Kidney epithelial cell (primary cell): ENCODE data around the gene IQCE. TPM values are rescaled to one million over a fixed set of nuclear protein-coding genes. Genes with fewer than 3 reads are reported as not detected.
"Not testable (repeated sequence)": the region's sequence is repeated elsewhere in the genome, so short reads cannot be mapped to it uniquely, and the experiment has no call there.

Experiments
- DNase-seq: peaks from one replicate; pipeline ENCODE4 v3.0.0-alpha.2; 2010; ENCODE audit warnings: low read depth
- H3K27me3 ChIP-seq: 2 replicates; pipeline ENCODE4 v1.6.0; 2011; ENCODE audit warnings: low read length; ENCODE audit not compliant: control insufficient read depth, insufficient read depth
- H3K36me3 ChIP-seq: 2 replicates; pipeline ENCODE4 v1.5.1; 2011; ENCODE audit warnings: low read length; ENCODE audit not compliant: control insufficient read depth, insufficient read depth
- H3K4me3 ChIP-seq: 2 replicates; pipeline ENCODE4 v1.5.1; 2011; ENCODE audit warnings: low read depth, mild to moderate bottlenecking, control low read depth, low read length
- CTCF ChIP-seq: IDR thresholded peaks from 2 replicates; pipeline ENCODE4 v1.5.1; 2011; ENCODE audit warnings: mild to moderate bottlenecking, moderate library complexity, low read length, control low read depth, inconsistent platforms; ENCODE audit not compliant: insufficient read depth, poor library complexity, severe bottlenecking
- total RNA-seq: library from RNA; depleted of rRNA; stranded (reverse); fragments of >200 nt; gene quantifications from 2 replicates; pipeline ENCODE4 v1.2.3, GENCODE V29; 2015

IQCE gene
- total RNA-seq, 1 donor from 2014 or later, result 18.0 TPM

GRCh38 chr7:2607923-2608904 lies 49.4 kb downstream of the IQCE start:
- H3K36me3 ChIP-seq, result no peaks in the 10 kb centered on the region
- no peak for DNase-seq
- no peak overlapping the region for H3K4me3 ChIP-seq
- no peaks in the 10 kb centered on the region for H3K27me3 ChIP-seq
- no peak for TF ChIP-seq CTCF

GRCh38 chr7:2608921-2609411 lies 50.2 kb downstream of the IQCE start:
- H3K36me3 ChIP-seq, result no peaks in the 10 kb centered on the region
- TF ChIP-seq CTCF, result peak; percentile 46
- H3K27me3 ChIP-seq, result no peaks in the 10 kb centered on the region
- no peak for DNase-seq
- no peak overlapping the region for H3K4me3 ChIP-seq

GRCh38 chr7:2609646-2610045 lies 50.9 kb downstream of the IQCE start:
- H3K27me3 ChIP-seq, DNase-seq, H3K4me3 ChIP-seq, H3K36me3 ChIP-seq: not testable (repeated sequence)

GRCh38 chr7:2610466-2610865 lies 51.7 kb downstream of the IQCE start:
- no peak overlapping the region for H3K4me3 ChIP-seq
- no peaks in the 10 kb centered on the region for H3K36me3 ChIP-seq
- TF ChIP-seq CTCF, result no peak
- no peaks in the 10 kb centered on the region for H3K27me3 ChIP-seq
- DNase-seq, result no peak

- H3K27me3 ChIP-seq, result no peaks in the 10 kb centered on the region
- no peak for DNase-seq
- no peak overlapping the region for H3K4me3 ChIP-seq
- no peak for TF ChIP-seq CTCF
- no peaks in the 10 kb centered on the region for H3K36me3 ChIP-seq
Measured at GRCh38 chr7:2610898-2611297, 52.1 kb downstream of the IQCE start.

GRCh38 chr7:2611401-2611800 lies 52.6 kb downstream of the IQCE start:
- no peak for DNase-seq
- Histone ChIP-seq H3K4me3 (no peak overlapping the region), H3K27me3 (no peaks in the 10 kb centered on the region), H3K36me3 (no peaks in the 10 kb centered on the region)
- TF ChIP-seq CTCF, result no peak
